Heart left ventricle (tissue), 13 donors: ENCODE results near the gene LRRC55.

Experiments used
- POLR2A ChIP-seq, 2 donors: fragments of 450-650 bp; IDR thresholded peaks; one replicate each; pipeline ENCODE4 v1.6.1; 2017; ENCODE audit warnings: antibody characterized with exemption in 2 of 2, mild to moderate bottlenecking in 2 of 2, moderate library complexity in 2 of 2
- TF ChIP-seq, protein P1 (sequence below), 12 donors: fragments of 200-600 bp; sonication (generic) in 4 of 12; IDR thresholded peaks; one replicate each; pipeline versions ENCODE4 v1.5.0 to v1.8.0; 2018 to 2022; ENCODE audit warnings: antibody characterized with exemption in 12 of 12, mild to moderate bottlenecking in 5 of 12
- donor health status: ischemic (EF 13 %, LVEDD 7.1; RV severe dilation, severe dysfunction).
- donor health status: DM: no; HTN: yes; CAD: no.
- donor health status: DM: no; HTN: no; CAD: no.
- donor health status: ischemic (EF 25% LVEDD 6.9; RV normal size, moderate dysfunction).
- donor health status: ischemic (EF 25% LVEDD 5.7; RV mildly dilated, moderate dysfunction).
- donor health status: ischemic (EF 35%, LVEDD 5.7; RV mildly dilated, moderate dysfunction).
- donor health status: nonischemic (EF 11% LVEDD 7.7; RV severe dilation, severe dysfunction).
- donor health status: DM: yes; HTN: yes; CAD: no.
- donor health status: PGD.
- donor health status: ischemic (EF 29% LVEDD 5.4; RV normal size, mild dysfunction).
- donor health status: nonischemic (EF 23%, LVEDD 6.1; RV moderate dilation, normal function).

DNA sequence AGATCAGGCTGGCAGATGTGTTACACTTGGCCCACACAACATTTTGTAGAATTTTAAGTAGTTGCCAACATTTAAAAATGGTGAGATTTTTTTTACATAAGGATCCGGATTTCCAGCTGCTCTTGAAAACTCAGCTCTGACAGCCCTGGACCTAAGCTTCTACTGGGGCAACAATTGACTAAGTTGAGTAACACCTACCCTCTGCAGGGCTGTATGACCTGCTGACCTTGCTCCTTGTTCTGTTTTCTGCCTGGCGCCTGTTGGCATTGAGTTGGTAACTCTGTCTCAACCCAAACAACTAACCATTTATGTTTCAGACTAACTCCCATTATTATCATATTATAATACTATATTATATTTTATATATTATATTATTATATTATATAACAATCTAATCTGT is 21.1 kb upstream of the LRRC55 start:
- TF ChIP-seq, protein P1, sequence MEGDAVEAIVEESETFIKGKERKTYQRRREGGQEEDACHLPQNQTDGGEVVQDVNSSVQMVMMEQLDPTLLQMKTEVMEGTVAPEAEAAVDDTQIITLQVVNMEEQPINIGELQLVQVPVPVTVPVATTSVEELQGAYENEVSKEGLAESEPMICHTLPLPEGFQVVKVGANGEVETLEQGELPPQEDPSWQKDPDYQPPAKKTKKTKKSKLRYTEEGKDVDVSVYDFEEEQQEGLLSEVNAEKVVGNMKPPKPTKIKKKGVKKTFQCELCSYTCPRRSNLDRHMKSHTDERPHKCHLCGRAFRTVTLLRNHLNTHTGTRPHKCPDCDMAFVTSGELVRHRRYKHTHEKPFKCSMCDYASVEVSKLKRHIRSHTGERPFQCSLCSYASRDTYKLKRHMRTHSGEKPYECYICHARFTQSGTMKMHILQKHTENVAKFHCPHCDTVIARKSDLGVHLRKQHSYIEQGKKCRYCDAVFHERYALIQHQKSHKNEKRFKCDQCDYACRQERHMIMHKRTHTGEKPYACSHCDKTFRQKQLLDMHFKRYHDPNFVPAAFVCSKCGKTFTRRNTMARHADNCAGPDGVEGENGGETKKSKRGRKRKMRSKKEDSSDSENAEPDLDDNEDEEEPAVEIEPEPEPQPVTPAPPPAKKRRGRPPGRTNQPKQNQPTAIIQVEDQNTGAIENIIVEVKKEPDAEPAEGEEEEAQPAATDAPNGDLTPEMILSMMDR (IDR thresholded peaks at IDR 0.05), result no peak
- no peak for TF ChIP-seq POLR2A (IDR thresholded peaks at IDR 0.05)
